DOHH2 (cell line): ENCODE data around the gene SLC36A2.

ENCODE experiments used
- H3F3A ChIP-seq: fragments of 200-600 bp; sonication (generic), shearing (Covaris generic); 2 replicates; pipeline ENCODE4 v1.6.0; 2016; ENCODE audit warnings: antibody characterized with exemption, mild to moderate bottlenecking; ENCODE audit not compliant: control insufficient read depth, insufficient read depth
- H3K27ac ChIP-seq: fragments of 200-600 bp; sonication (generic); 2 replicates; pipeline ENCODE4 v1.5.1; 2014; ENCODE audit warnings: low read depth, mild to moderate bottlenecking, low read length, moderate library complexity
- H3K27me3 ChIP-seq: fragments of 200-600 bp; sonication (generic); 2 replicates; pipeline ENCODE4 v1.6.1; 2014; ENCODE audit warnings: mild to moderate bottlenecking, low read length, mixed read lengths; ENCODE audit not compliant: control insufficient read depth
- H3K36me3 ChIP-seq: fragments of 200-600 bp; sonication (generic); 2 replicates; pipeline ENCODE4 v1.6.1; 2014; ENCODE audit warnings: mild to moderate bottlenecking, low read length, moderate library complexity, mixed read lengths; ENCODE audit not compliant: control insufficient read depth
- H3K4me1 ChIP-seq: fragments of 200-600 bp; sonication (generic); 2 replicates; pipeline ENCODE4 v1.6.1; 2014; ENCODE audit warnings: mild to moderate bottlenecking, low read length, mixed read lengths; ENCODE audit not compliant: control insufficient read depth
- H3K4me2 ChIP-seq: fragments of 200-600 bp; sonication (generic); 2 replicates; pipeline ENCODE4 v1.6.0; 2014; ENCODE audit warnings: mild to moderate bottlenecking, low read length, moderate library complexity
- H3K4me3 ChIP-seq: fragments of 200-600 bp; sonication (generic); 2 replicates; pipeline ENCODE4 v1.5.1; 2014; ENCODE audit warnings: mild to moderate bottlenecking, low read length, mixed read lengths
- H3K79me2 ChIP-seq: fragments of 200-600 bp; sonication (generic); 2 replicates; pipeline ENCODE4 v1.6.1; 2014; ENCODE audit warnings: mild to moderate bottlenecking, low read length, mixed read lengths; ENCODE audit not compliant: control insufficient read depth
- H3K9me2 ChIP-seq: fragments of 200-600 bp; sonication (generic); replicated peaks from 2 replicates; pipeline ENCODE4 v1.6.1; 2014; ENCODE audit warnings: mild to moderate bottlenecking, low read length, mixed read lengths; ENCODE audit not compliant: control insufficient read depth
- H3K9me3 ChIP-seq: fragments of 200-600 bp; sonication (generic); 2 replicates; pipeline ENCODE4 v1.6.1; 2014; ENCODE audit warnings: antibody characterized with exemption, low read length, mixed read lengths; ENCODE audit not compliant: control insufficient read depth, insufficient read depth
- H4K20me1 ChIP-seq: fragments of 200-600 bp; sonication (generic); 2 replicates; pipeline ENCODE4 v1.6.0; 2014; ENCODE audit warnings: low read depth, mild to moderate bottlenecking, antibody characterized with exemption, low read length, moderate library complexity; ENCODE audit not compliant: control insufficient read depth, insufficient read depth
- CTCF ChIP-seq: fragments of 200-600 bp; sonication (generic); IDR thresholded peaks from one replicate; pipeline ENCODE4 v1.5.1; 2014; ENCODE audit warnings: antibody characterized with exemption, mild to moderate bottlenecking, low read depth, low read length; ENCODE audit not compliant: poor library complexity, severe bottlenecking
- EZH2phosphoT487 ChIP-seq: fragments of 200-600 bp; sonication (generic); IDR thresholded peaks from 2 replicates; pipeline ENCODE4 v1.6.1; 2017; ENCODE audit warnings: borderline replicate concordance, mild to moderate bottlenecking, antibody characterized with exemption, low read length, moderate library complexity, mixed read lengths

Gene SLC36A2

GRCh38 chr5:151328734-151329133 is 18.6 kb downstream of the SLC36A2 start:
- no peaks in the 10 kb centered on the region for H3F3A ChIP-seq
- no peak overlapping the region for H3K27ac ChIP-seq
- H3K4me3 ChIP-seq: no peak overlapping the region
- H4K20me1 ChIP-seq: no peaks in the 10 kb centered on the region
- H3K4me2 ChIP-seq: no peak overlapping the region
- H3K79me2 ChIP-seq: no peaks in the 10 kb centered on the region
- no peaks in the 10 kb centered on the region for H3K9me2 ChIP-seq
- H3K36me3 ChIP-seq: no peaks in the 10 kb centered on the region
- no peaks in the 10 kb centered on the region for H3K9me3 ChIP-seq
- TF ChIP-seq EZH2phosphoT487: no peak
- TF ChIP-seq CTCF: no peak
- H3K4me1 ChIP-seq: no peaks in the 10 kb centered on the region
- peaks cover 5% of the 10 kb centered on the region for H3K27me3 ChIP-seq

GRCh38 chr5:151327585-151327984 is 19.8 kb downstream of the SLC36A2 start:
- Histone ChIP-seq H3K4me2 (no peak overlapping the region), H3K27me3 (peaks cover 5% of the 10 kb centered on the region)
- TF ChIP-seq CTCF (no peak), EZH2phosphoT487 (no peak)

GRCh38 chr5:151326266-151326665 is 21.1 kb downstream of the SLC36A2 start:
- H3K36me3 ChIP-seq: no peaks in the 10 kb centered on the region
- H3K4me1 ChIP-seq: no peaks in the 10 kb centered on the region
- no peak for TF ChIP-seq EZH2phosphoT487
- no peak for TF ChIP-seq CTCF
- no peaks in the 10 kb centered on the region for H3K9me2 ChIP-seq
- no peak overlapping the region for H3K4me2 ChIP-seq
- no peaks in the 10 kb centered on the region for H3K9me3 ChIP-seq
- H3K27ac ChIP-seq: no peak overlapping the region
- H3K4me3 ChIP-seq: no peak overlapping the region
- H3K27me3 ChIP-seq: peaks cover 5% of the 10 kb centered on the region
- H4K20me1 ChIP-seq: no peaks in the 10 kb centered on the region
- H3K79me2 ChIP-seq: no peaks in the 10 kb centered on the region
- no peaks in the 10 kb centered on the region for H3F3A ChIP-seq

More at GRCh38 chr5:151327585-151327984, 19.8 kb downstream of the SLC36A2 start:
- H3K79me2 ChIP-seq: no peaks in the 10 kb centered on the region
- H3K9me2 ChIP-seq: no peaks in the 10 kb centered on the region
- no peaks in the 10 kb centered on the region for H3K4me1 ChIP-seq
- no peaks in the 10 kb centered on the region for H3K36me3 ChIP-seq
- no peak overlapping the region for H3K4me3 ChIP-seq
- no peaks in the 10 kb centered on the region for H3K9me3 ChIP-seq
- no peak overlapping the region for H3K27ac ChIP-seq
- no peaks in the 10 kb centered on the region for H3F3A ChIP-seq
- no peaks in the 10 kb centered on the region for H4K20me1 ChIP-seq
